B cell (primary cell): ENCODE results near the gene KCNIP1. TPM values are rescaled to one million over a fixed set of nuclear protein-coding genes. Genes with fewer than 3 reads are reported as not detected.

ENCODE experiments used
- ATAC-seq: fragments of 200-7000 bp; cut with Tn5 transposase; one replicate; pipeline ENCODE4 v1.10.0; 2021; ENCODE audit warnings: low read depth, mild to moderate bottlenecking, moderate number of reproducible peaks, moderate library complexity
- CTCF ChIA-PET: fragments of 350-600 bp; sonication (Branson Sonifier 250); formaldehyde crosslinking; loops from one replicate; lab custom pipeline; 2021; ENCODE audit warnings: antibody characterized with exemption, inconsistent platforms; lab: Charles Lee
- POLR2A ChIA-PET: fragments of 350-600 bp; sonication (Branson Sonifier 250); formaldehyde crosslinking; loops from one replicate; lab custom pipeline; 2021; ENCODE audit warnings: antibody characterized with exemption; lab: Charles Lee
- DNase-seq: peaks from one replicate; pipeline ENCODE4 v3.0.0; 2013
- H2AFZ ChIP-seq: 2 replicates; pipeline ENCODE4 v1.6.1; 2012; ENCODE audit warnings: mild to moderate bottlenecking, low read depth, low read length; ENCODE audit not compliant: insufficient read depth, poor library complexity, severe bottlenecking
- H3K27ac ChIP-seq, 2 donors: 1 replicate in 1 of 2; 2 replicates in 1 of 2; pipeline ENCODE4 v1.5.1; 2012 to 2013; ENCODE audit warnings: low read length in 2 of 2, mild to moderate bottlenecking in 2 of 2, moderate library complexity in 1 of 2
- H3K27me3 ChIP-seq, 4 experiments: fragments of 200-600 bp in 1 of 4; sonication (generic) in 1 of 4; replicated peaks in 1 of 4; 1 replicate in 2 of 4; 2 replicates in 2 of 4; pipeline versions ENCODE4 v1.6.1 to v1.7.0; 2013 to 2016; ENCODE audit warnings: low read length in 3 of 4, mild to moderate bottlenecking in 2 of 4, mixed read lengths in 1 of 4, moderate library complexity in 1 of 4; ENCODE audit not compliant: insufficient read depth in 4 of 4, control insufficient read depth in 3 of 4; ENCODE audit errors: control extremely low read depth in 1 of 4
- H3K36me3 ChIP-seq, 2 experiments: replicated peaks in 1 of 2; 1 replicate in 1 of 2; 2 replicates in 1 of 2; pipeline versions ENCODE4 v1.6.1 to v1.7.1; 2013; ENCODE audit warnings: low read length in 1 of 2; ENCODE audit not compliant: insufficient read depth in 2 of 2, control insufficient read depth in 1 of 2; ENCODE audit errors: control extremely low read depth in 1 of 2, extremely low read depth in 1 of 2
- H3K4me1 ChIP-seq, 2 donors: fragments of 200-600 bp in 1 of 2; sonication (generic) in 1 of 2; 1 replicate in 1 of 2; 2 replicates in 1 of 2; pipeline versions ENCODE4 v1.5.1 to v1.6.1; 2013 to 2017; ENCODE audit warnings: low read length in 2 of 2; ENCODE audit not compliant: control insufficient read depth in 2 of 2, insufficient read depth in 2 of 2
- H3K4me2 ChIP-seq: replicated peaks from 2 replicates; pipeline ENCODE3; 2012; ENCODE audit warnings: mild to moderate bottlenecking, low read depth, low read length; ENCODE audit not compliant: poor library complexity, severe bottlenecking
- H3K4me3 ChIP-seq, 5 experiments: fragments of 200-600 bp in 1 of 5; sonication (generic) in 1 of 5; 1 replicate in 3 of 5; 2 replicates in 2 of 5; pipeline versions ENCODE4 v1.5.1 to v1.7.0; 2011 to 2016; ENCODE audit warnings: low read length in 4 of 5, mild to moderate bottlenecking in 4 of 5, low read depth in 2 of 5, control low read depth in 1 of 5, moderate library complexity in 1 of 5; ENCODE audit not compliant: insufficient read depth in 1 of 5; ENCODE audit errors: control extremely low read depth in 1 of 5, extremely low read depth in 1 of 5
- H3K79me2 ChIP-seq: fragments of 200-600 bp; sonication (generic); one replicate; pipeline ENCODE4 v1.6.0; 2016; ENCODE audit warnings: low read length; ENCODE audit not compliant: control insufficient read depth, insufficient read depth
- H3K9ac ChIP-seq: fragments of 200-600 bp; sonication (generic); 2 replicates; pipeline ENCODE4 v1.6.1; 2017; ENCODE audit warnings: mild to moderate bottlenecking, low read length, moderate library complexity
- H3K9me3 ChIP-seq, 3 donors: one replicate each; pipeline versions ENCODE4 v1.6.1 to v1.7.1; 2013; ENCODE audit warnings: low read length in 2 of 3; ENCODE audit not compliant: control insufficient read depth in 2 of 3, insufficient read depth in 1 of 3; ENCODE audit errors: control extremely low read depth in 1 of 3
- H4K20me1 ChIP-seq: 2 replicates; pipeline ENCODE4 v1.6.0; 2012; ENCODE audit warnings: mild to moderate bottlenecking, low read length; ENCODE audit not compliant: insufficient read depth, control insufficient read depth, poor library complexity, severe bottlenecking
- H3K27ac Mint-ChIP-seq: one replicate; pipeline ENCODE4 v1.8.0; 2021; ENCODE audit warnings: mixed read lengths
- H3K27me3 Mint-ChIP-seq: one replicate; pipeline ENCODE4 v1.8.0; 2021; ENCODE audit warnings: mixed read lengths
- H3K4me1 Mint-ChIP-seq: one replicate; pipeline ENCODE4 v1.8.0; 2021; ENCODE audit warnings: mixed read lengths
- H3K4me3 Mint-ChIP-seq: one replicate; pipeline ENCODE4 v1.8.0; 2021; ENCODE audit warnings: mixed read lengths
- H3K9me3 Mint-ChIP-seq: one replicate; pipeline ENCODE4 v1.8.0; 2022; ENCODE audit warnings: mixed read lengths; ENCODE audit not compliant: insufficient read depth
- CTCF ChIP-seq: fragments of 200-600 bp; IDR thresholded peaks from one replicate; pipeline ENCODE4 v1.8.0; 2022; ENCODE audit warnings: antibody characterized with exemption, mild to moderate bottlenecking
- EZH2 ChIP-seq: IDR thresholded peaks from 2 replicates; pipeline ENCODE4 v1.6.1; 2012; ENCODE audit warnings: borderline replicate concordance, low read depth, mild to moderate bottlenecking, moderate library complexity, low read length; ENCODE audit not compliant: insufficient read depth, poor library complexity, severe bottlenecking
- WGBS: methylation state at CpG from one replicate; pipeline ENCODE4 v1.1.5; 2013; ENCODE audit warnings: missing lambda C conversion rate; ENCODE audit not compliant: insufficient coverage; 5-methylcytosine and 5-hydroxymethylcytosine counted together
- intact Hi-C: fragments of 100-400 bp; cut with micrococcal nuclease; formaldehyde crosslinking; loops from one replicate; pipeline ENCODE4 v1.10.0; 2022
- polyA plus RNA-seq: library from polyadenylated mRNA; depleted of rRNA; stranded (reverse); fragments of >200 nt; gene quantifications from 2 replicates; pipeline ENCODE4 v1.2.3, GENCODE V29; 2012
- total RNA-seq, 2 donors: library from RNA; stranded (reverse); fragments of 120-200 nt in 1 of 2; gene quantifications; 1 replicate in 1 of 2; 2 replicates in 1 of 2; pipeline versions ENCODE4 v1.2.3 to v1.2.4, GENCODE V29; 2013 to 2022

KCNIP1 gene
- total and polyA plus RNA-seq, 2 donors (not counting 1 experiment from before 2014, with no cell fraction given): not detected

- H3K9me3 Mint-ChIP-seq: no peaks in the 10 kb centered on the region
- no peaks in the 10 kb centered on the region for H3K27me3 ChIP-seq
- no peak for ATAC-seq
- H3K79me2 ChIP-seq: no peaks in the 10 kb centered on the region
- H2AFZ ChIP-seq: no peak overlapping the region
- no peak for TF ChIP-seq EZH2
- TF ChIP-seq CTCF: no peak
- peaks cover 6% of the 10 kb centered on the region for H3K27me3 Mint-ChIP-seq
- H3K4me1 Mint-ChIP-seq: no peaks in the 10 kb centered on the region
- H3K27ac Mint-ChIP-seq: no peak overlapping the region
- ChIA-PET CTCF (no interaction called here), POLR2A (no interaction called here)
- H3K4me3 ChIP-seq: no peak overlapping the region
- intact Hi-C loops: no loop called here
- no peak overlapping the region for H3K4me2 ChIP-seq
- H3K9ac ChIP-seq: no peak overlapping the region
- H3K27ac ChIP-seq: no peak overlapping the region
- no peaks in the 10 kb centered on the region for H3K4me1 ChIP-seq
- H4K20me1 ChIP-seq: no peaks in the 10 kb centered on the region
- no peak for DNase-seq
- no peak overlapping the region for H3K4me3 Mint-ChIP-seq
- WGBS: 87% methylated on average over 3 of the region's 3 CpGs
- H3K36me3 ChIP-seq: no peaks in the 10 kb centered on the region
- H3K9me3 ChIP-seq: no peaks in the 10 kb centered on the region
These were observed 17.4 kb upstream of the KCNIP1 start for GRCh38 chr5:170486371-170486770.

- intact Hi-C loops: no loop called here
- Histone ChIP-seq H3K4me3 (no peak overlapping the region), H3K36me3 (no peaks in the 10 kb centered on the region), H3K9me3 (no peaks in the 10 kb centered on the region), H3K27me3 (no peaks in the 10 kb centered on the region), H2AFZ (no peak overlapping the region), H3K27ac (no peak overlapping the region), H3K4me1 (no peaks in the 10 kb centered on the region), H3K4me2 (no peak overlapping the region), H3K79me2 (no peaks in the 10 kb centered on the region), H3K9ac (no peak overlapping the region), H4K20me1 (no peaks in the 10 kb centered on the region)
- H3K27ac Mint-ChIP-seq: no peak overlapping the region
- DNase-seq: no peak
- no peaks in the 10 kb centered on the region for H3K4me1 Mint-ChIP-seq
- H3K4me3 Mint-ChIP-seq: no peak overlapping the region
- no peaks in the 10 kb centered on the region for H3K9me3 Mint-ChIP-seq
- CTCF ChIA-PET: no interaction called here
- TF ChIP-seq EZH2 (no peak), CTCF (no peak)
- POLR2A ChIA-PET: no interaction called here
- H3K27me3 Mint-ChIP-seq: peaks cover 5% of the 10 kb centered on the region
- WGBS: 99% methylated on average over 7 of the region's 9 CpGs
- no peak for ATAC-seq
These were observed 15.2 kb upstream of the KCNIP1 start for GRCh38 chr5:170488570-170488969.
